HG03280 (cell line): ENCODE results near the gene EGR4.

Source experiments
- ATAC-seq: cut with Tn5 transposase; IDR thresholded peaks from one replicate; pipeline ENCODE4 v1.9.1; 2021; ENCODE audit warnings: mild to moderate bottlenecking, moderate library complexity; ENCODE audit not compliant: unreplicated experiment

The EGR4 gene

DNA sequence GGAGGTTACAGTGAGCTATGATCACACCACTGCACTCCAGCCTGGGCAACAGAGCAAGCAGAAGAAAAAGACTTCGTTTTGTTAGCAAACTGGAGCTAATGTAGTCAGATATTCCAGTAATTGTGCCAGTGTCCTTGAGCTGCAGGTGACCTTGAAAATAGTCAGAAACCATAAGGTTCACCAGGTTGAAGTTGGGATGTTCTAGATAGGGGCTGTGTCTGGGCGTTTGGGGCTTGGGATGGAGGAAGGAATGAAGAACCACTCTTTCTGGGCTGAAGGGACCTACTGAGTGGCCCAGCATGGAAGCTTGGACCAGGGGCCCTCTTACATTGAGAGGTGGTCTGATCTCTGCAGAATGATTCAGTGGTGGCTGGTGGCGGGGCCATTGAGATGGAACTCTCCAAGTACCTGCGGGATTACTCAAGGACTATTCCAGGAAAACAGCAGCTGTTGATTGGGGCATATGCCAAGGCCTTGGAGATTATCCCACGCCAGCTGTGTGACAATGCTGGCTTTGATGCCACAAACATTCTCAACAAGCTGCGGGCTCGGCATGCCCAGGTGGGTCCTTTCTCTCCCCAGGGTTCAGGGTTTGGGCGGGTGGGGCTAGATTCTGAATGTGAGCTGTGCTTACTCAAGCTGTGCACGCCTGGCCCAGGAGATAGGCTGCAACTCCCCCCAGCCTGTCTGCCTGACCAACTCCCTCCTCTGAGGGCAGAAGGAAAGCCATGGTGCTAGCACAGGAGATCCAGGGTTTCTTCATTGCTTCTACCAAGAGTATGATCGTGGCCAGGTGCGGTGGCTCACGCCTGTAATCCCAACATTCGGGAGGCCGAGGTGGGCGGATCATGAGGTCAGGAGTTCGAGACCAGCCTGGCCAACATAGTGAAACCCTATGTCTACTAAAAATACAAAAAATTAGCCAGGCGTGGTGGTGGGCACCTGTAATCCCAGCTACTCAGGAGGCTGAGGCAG is 42.2 kb downstream of the EGR4 start:
- ATAC-seq = no peak

DNA sequence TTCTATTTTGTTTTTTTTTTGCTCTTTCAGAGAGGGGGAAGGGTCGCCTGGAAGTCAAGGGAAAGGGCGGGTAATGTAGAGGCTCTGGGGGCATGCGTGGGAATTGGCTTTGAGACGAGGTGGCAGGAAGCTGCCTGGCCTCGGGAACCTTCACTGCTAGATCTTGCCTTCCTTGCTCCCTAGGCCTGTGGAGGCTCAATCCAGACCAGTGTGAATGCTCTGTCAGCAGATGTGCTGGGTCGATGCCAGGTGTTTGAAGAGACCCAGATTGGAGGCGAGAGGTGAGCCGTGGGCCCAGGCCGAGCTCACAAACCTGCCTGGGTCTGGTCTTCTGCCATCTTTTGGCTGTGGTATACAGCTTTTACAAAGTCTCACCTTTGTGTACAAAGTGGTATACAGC is 43.7 kb downstream of the EGR4 start:
- ATAC-seq = no peak

DNA sequence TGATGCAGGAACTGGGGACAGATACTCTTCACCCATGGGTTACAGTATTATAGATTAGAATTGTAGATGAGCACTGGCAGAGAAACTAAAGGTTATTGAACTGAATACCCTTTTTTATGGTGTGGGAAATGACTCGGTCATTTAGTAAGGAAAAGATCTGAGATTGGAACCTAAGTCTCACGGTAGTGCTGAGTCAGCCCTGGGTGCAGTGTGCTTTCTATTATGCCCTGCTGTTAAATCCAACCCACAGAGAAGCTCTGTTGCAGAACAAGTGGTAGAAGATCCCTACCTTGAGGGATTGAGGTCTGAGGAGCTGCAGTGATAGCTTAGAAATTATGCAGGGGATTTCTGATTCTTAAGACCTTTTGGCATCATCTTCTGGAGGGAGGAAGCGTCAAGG is 46.5 kb downstream of the EGR4 start:
- no peak for ATAC-seq

DNA sequence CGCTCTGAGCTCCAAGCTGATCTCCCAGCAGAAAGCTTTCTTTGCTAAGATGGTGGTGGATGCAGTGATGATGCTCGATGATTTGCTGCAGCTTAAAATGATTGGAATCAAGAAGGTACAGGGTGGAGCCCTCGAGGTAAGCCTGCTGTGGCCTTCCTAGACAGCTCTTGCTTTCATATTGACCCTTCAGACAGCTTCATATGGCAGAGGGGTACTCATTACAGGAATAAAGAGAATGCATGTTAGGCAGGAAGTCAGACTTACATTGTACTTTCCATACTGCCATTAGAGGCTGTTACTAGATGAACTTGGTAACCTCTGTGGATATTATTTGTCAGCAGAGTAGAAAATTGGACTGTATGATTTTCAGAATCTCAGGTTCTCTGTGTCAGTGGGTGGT is 48.8 kb downstream of the EGR4 start:
- ATAC-seq = no peak

DNA sequence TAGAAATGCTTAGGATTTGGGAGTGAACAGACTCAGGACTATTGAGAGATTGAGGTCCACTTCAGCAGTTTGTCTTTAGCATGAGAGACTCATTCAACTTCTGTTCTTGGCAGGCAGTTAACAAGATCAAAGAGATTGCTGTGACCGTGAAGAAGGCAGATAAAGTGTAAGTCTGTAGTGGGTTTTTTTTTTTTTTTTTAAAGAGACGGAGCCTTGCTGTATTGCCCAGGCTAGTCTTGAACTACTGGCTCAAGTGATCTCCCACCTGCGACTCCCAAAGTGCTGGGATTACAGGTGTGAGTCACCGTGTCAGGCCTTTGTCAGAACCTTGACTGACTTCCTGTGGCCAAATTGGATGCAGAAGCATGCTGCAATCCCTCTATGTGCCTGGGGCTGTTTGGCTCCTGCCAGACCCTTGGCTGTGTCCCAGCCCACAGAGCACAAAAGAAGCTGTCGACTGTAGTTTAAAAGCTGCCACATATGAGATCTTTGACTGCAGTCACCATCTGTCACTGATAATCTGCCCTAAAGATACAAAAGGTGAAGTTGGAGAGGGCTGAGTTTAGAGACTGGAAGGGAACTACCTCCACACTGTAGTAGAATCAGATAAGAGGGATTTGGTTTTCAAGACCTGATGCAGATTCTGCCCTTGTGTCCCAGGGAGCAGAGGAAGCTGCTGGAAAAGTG is 49.3 kb downstream of the EGR4 start:
- no peak for ATAC-seq
